OCI-LY1 (cell line): ENCODE measurements around the gene SKAP2.

ENCODE experiments used
- H2AFZ ChIP-seq: fragments of 200-600 bp; sonication (generic), shearing (Covaris generic); 2 replicates; pipeline ENCODE4 v1.6.0; 2014; ENCODE audit warnings: antibody characterized with exemption, mild to moderate bottlenecking, low read length
- H3F3A ChIP-seq: fragments of 200-600 bp; sonication (generic), shearing (Covaris generic); 2 replicates; pipeline ENCODE4 v1.6.0; 2014; ENCODE audit warnings: mild to moderate bottlenecking, antibody characterized with exemption, low read length, moderate library complexity; ENCODE audit not compliant: insufficient read depth
- H3K27ac ChIP-seq: fragments of 200-600 bp; sonication (generic); 2 replicates; pipeline ENCODE4 v1.5.1; 2014; ENCODE audit warnings: low read length, mixed run types, mild to moderate bottlenecking, low read depth; ENCODE audit not compliant: poor library complexity, severe bottlenecking
- H3K27me3 ChIP-seq: fragments of 200-600 bp; sonication (generic); 2 replicates; pipeline ENCODE4 v1.6.0; 2014; ENCODE audit warnings: antibody characterized with exemption, mild to moderate bottlenecking, low read length, moderate library complexity; ENCODE audit not compliant: insufficient read depth
- H3K36me3 ChIP-seq: fragments of 200-600 bp; sonication (generic); 2 replicates; pipeline ENCODE4 v1.6.1; 2014; ENCODE audit warnings: mild to moderate bottlenecking, antibody characterized with exemption, low read length, moderate library complexity, mixed read lengths; ENCODE audit not compliant: insufficient read depth
- H3K4me1 ChIP-seq: fragments of 200-600 bp; sonication (generic); 2 replicates; pipeline ENCODE4 v1.5.1; 2014; ENCODE audit warnings: mild to moderate bottlenecking, low read length, moderate library complexity; ENCODE audit not compliant: insufficient read depth, severe bottlenecking
- H3K4me2 ChIP-seq: fragments of 200-600 bp; sonication (generic), shearing (Covaris generic); 2 replicates; pipeline ENCODE4 v1.6.1; 2014; ENCODE audit warnings: low read length
- H3K4me3 ChIP-seq: fragments of 200-600 bp; sonication (generic); 2 replicates; pipeline ENCODE4 v1.5.1; 2014; ENCODE audit warnings: low read length, low read depth, mild to moderate bottlenecking, mixed read lengths; ENCODE audit not compliant: poor library complexity, severe bottlenecking
- H3K79me2 ChIP-seq: fragments of 200-600 bp; shearing (Covaris generic); 2 replicates; pipeline ENCODE4 v1.6.1; 2016; ENCODE audit warnings: mixed run types, low read length, mixed read lengths; ENCODE audit not compliant: insufficient read depth
- H3K9ac ChIP-seq: fragments of 200-600 bp; sonication (generic), shearing (Covaris generic); 2 replicates; pipeline ENCODE4 v1.6.1; 2014; ENCODE audit warnings: mild to moderate bottlenecking, low read length, mixed read lengths
- H3K9me2 ChIP-seq: fragments of 200-600 bp; sonication (generic), shearing (Covaris generic); 2 replicates; pipeline ENCODE4 v1.6.1; 2014; ENCODE audit warnings: low read depth, mild to moderate bottlenecking, low read length, mixed read lengths
- H3K9me3 ChIP-seq: fragments of 200-600 bp; shearing (Covaris generic); 2 replicates; pipeline ENCODE4 v1.6.1; 2014; ENCODE audit warnings: low read length, mixed read lengths
- H4K20me1 ChIP-seq: fragments of 200-600 bp; sonication (generic), shearing (Covaris generic); 2 replicates; pipeline ENCODE4 v1.6.0; 2016; ENCODE audit warnings: mild to moderate bottlenecking, low read length; ENCODE audit not compliant: insufficient read depth
- EZH2 ChIP-seq: fragments of 200-600 bp; sonication (generic), shearing (Covaris generic); IDR thresholded peaks from 2 replicates; pipeline ENCODE4 v1.8.0; 2017; ENCODE audit warnings: borderline replicate concordance, mixed run types, mild to moderate bottlenecking, antibody characterized with exemption, low read length, moderate library complexity, mixed read lengths
- TF ChIP-seq, protein P1 (sequence below): fragments of 200-600 bp; sonication (generic), shearing (Covaris generic); IDR thresholded peaks from 2 replicates; pipeline ENCODE4 v1.5.1; 2017; ENCODE audit warnings: mild to moderate bottlenecking, antibody characterized with exemption, low read length, moderate library complexity, mixed read lengths

Gene SKAP2

DNA sequence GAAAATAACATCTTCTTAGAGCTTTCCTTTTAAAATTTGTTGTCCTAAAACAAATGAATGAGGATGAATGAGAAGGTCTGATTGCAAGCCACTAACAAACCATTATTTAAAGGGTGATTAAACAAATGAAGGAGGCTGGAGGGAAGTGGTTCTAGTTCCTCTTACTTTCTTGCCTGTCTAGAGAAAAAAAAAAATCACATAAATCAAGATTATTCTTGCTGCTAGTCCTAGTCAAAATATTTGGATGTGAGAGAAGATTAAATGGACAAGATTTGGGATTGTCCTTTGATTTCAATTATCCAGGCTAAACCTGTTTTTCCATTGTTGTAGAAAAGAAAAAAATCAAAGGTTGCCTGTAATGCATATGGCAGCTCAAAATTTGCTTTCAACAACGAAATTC is 3.3 kb downstream of the SKAP2 start:
- Histone ChIP-seq H3K9me3 (no peaks in the 10 kb centered on the region), H3K9me2 (no peaks in the 10 kb centered on the region), H2AFZ (no peak overlapping the region), H3K27ac (no peak overlapping the region), H3K79me2 (no peaks in the 10 kb centered on the region; the same call in 1 of the 2 replicates), H3K27me3 (no peaks in the 10 kb centered on the region), H3K9ac (no peak overlapping the region), H3K36me3 (no peaks in the 10 kb centered on the region), H3K4me3 (no peak overlapping the region), H3K4me1 (peaks cover 45% of the 10 kb centered on the region), H3F3A (no peaks in the 10 kb centered on the region), H4K20me1 (no peaks in the 10 kb centered on the region), H3K4me2 (no peak overlapping the region)
- TF ChIP-seq, protein P1, sequence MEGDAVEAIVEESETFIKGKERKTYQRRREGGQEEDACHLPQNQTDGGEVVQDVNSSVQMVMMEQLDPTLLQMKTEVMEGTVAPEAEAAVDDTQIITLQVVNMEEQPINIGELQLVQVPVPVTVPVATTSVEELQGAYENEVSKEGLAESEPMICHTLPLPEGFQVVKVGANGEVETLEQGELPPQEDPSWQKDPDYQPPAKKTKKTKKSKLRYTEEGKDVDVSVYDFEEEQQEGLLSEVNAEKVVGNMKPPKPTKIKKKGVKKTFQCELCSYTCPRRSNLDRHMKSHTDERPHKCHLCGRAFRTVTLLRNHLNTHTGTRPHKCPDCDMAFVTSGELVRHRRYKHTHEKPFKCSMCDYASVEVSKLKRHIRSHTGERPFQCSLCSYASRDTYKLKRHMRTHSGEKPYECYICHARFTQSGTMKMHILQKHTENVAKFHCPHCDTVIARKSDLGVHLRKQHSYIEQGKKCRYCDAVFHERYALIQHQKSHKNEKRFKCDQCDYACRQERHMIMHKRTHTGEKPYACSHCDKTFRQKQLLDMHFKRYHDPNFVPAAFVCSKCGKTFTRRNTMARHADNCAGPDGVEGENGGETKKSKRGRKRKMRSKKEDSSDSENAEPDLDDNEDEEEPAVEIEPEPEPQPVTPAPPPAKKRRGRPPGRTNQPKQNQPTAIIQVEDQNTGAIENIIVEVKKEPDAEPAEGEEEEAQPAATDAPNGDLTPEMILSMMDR: no peak
- TF ChIP-seq EZH2: no peak

DNA sequence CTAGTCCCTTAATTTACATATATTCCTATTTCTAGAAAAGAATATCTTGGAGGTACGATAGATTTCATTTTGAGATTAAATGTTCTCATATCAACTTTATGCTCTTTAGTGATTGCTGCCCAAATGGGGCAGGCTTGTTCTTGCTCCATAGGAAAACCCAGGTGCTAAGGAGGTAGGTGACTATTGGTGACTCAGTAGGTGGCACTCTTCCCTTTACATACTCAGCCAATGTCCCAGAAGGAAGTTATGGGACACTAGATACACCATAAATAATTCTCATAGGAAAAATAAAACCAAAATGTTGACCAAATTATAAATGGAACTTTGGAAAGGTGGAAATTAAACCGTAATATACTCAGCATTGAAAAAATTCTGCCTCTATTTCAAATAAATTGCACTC is 4.0 kb downstream of the SKAP2 start:
- Histone ChIP-seq H3K4me3 (no peak overlapping the region), H2AFZ (no peak overlapping the region), H3K36me3 (no peaks in the 10 kb centered on the region), H4K20me1 (no peaks in the 10 kb centered on the region), H3K4me2 (no peak overlapping the region), H3K79me2 (no peaks in the 10 kb centered on the region; the same call in 1 of the 2 replicates), H3K27ac (no peak overlapping the region), H3K4me1 (peaks cover 42% of the 10 kb centered on the region), H3K9ac (no peak overlapping the region), H3K27me3 (no peaks in the 10 kb centered on the region), H3K9me3 (no peaks in the 10 kb centered on the region), H3F3A (no peaks in the 10 kb centered on the region), H3K9me2 (no peaks in the 10 kb centered on the region)
- TF ChIP-seq, protein P1: peak; percentile 34; the same call in 1 of the 2 replicates
- TF ChIP-seq EZH2: no peak

DNA sequence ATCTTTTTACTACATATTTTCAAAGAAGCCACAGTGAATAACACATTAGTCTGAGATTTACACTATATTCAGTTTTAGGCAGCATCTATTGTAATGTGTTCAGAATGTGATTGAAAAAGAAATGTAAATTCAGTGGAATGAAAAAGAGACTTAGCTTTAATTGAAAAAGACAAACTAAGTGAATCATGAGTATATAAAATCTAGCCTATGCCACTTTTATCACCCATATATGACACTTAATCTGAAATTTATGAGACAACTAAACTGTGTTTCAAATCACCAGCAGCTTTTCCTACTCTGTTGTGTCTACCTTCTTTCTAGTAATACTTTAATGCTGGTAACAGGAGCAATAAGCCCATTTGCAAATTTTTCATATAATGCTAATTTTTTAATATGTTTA is 4.7 kb downstream of the SKAP2 start:
- no peaks in the 10 kb centered on the region for H3K27me3 ChIP-seq
- H3K4me3 ChIP-seq: no peak overlapping the region
- H2AFZ ChIP-seq: no peak overlapping the region
- no peak overlapping the region for H3K4me2 ChIP-seq
- H3K4me1 ChIP-seq: peaks cover 36% of the 10 kb centered on the region
- no peaks in the 10 kb centered on the region for H3K9me3 ChIP-seq
- no peaks in the 10 kb centered on the region; the same call in 1 of the 2 replicates for H3K79me2 ChIP-seq
- H3K9me2 ChIP-seq: no peaks in the 10 kb centered on the region
- no peaks in the 10 kb centered on the region for H3K36me3 ChIP-seq
- no peak for TF ChIP-seq EZH2
- TF ChIP-seq, protein P1: no peak
- no peak overlapping the region for H3K27ac ChIP-seq
- no peaks in the 10 kb centered on the region for H4K20me1 ChIP-seq
- H3F3A ChIP-seq: no peaks in the 10 kb centered on the region
- H3K9ac ChIP-seq: no peak overlapping the region
